H1 (cell line): Measurements from ENCODE around the gene PIEZO1. TPM values are rescaled to one million over a fixed set of nuclear protein-coding genes. Genes with fewer than 3 reads are reported as not detected.
A peak's percentile ranks its signal among the peaks of the same experiment; 100 is the strongest.

Experiments used
- CTCF ChIA-PET: fragments of 300-600 bp; sonication (Branson Sonifier 250); formaldehyde crosslinking; loops from one replicate; lab custom pipeline; 2021; ENCODE audit not compliant: partially characterized antibody; lab: Charles Lee
- POLR2A ChIA-PET: fragments of 300-600 bp; sonication (Branson Sonifier 250); formaldehyde crosslinking; loops from one replicate; lab custom pipeline; 2021; ENCODE audit warnings: inconsistent platforms; ENCODE audit not compliant: partially characterized antibody; lab: Charles Lee
- DNase-seq, 2 experiments: peaks; one replicate each; pipeline versions ENCODE4 v3.0.0 to v3.0.0-alpha.2; 2010 to 2022; ENCODE audit warnings: low spot score in 2 of 2, low read depth in 1 of 2, mixed read lengths in 1 of 2
- FAIRE-seq: peaks from 2 replicates; lab custom pipeline; 2011; peaks lifted over from hg19 to GRCh38; lab: Jason Lieb, UNC
- H2AFZ ChIP-seq: 2 replicates; pipeline ENCODE4 v1.8.1; 2012; ENCODE audit warnings: low read length, inconsistent platforms
- H2AK5ac ChIP-seq: 2 replicates; pipeline ENCODE4 v1.6.1; 2013; ENCODE audit warnings: low read depth, low read length
- H2BK120ac ChIP-seq: replicated peaks from 2 replicates; pipeline ENCODE3; 2013; ENCODE audit warnings: low read depth, low read length, inconsistent platforms
- H2BK12ac ChIP-seq: 2 replicates; pipeline ENCODE4 v1.6.1; 2013; ENCODE audit warnings: low read depth, low read length
- H2BK15ac ChIP-seq: 2 replicates; pipeline ENCODE4 v1.6.1; 2013; ENCODE audit warnings: low read length
- H2BK20ac ChIP-seq: 2 replicates; pipeline ENCODE4 v1.6.1; 2013; ENCODE audit warnings: low read length
- H2BK5ac ChIP-seq: 2 replicates; pipeline ENCODE4 v1.6.1; 2013; ENCODE audit warnings: low read depth, low read length
- H3K14ac ChIP-seq: 2 replicates; pipeline ENCODE4 v1.6.1; 2013; ENCODE audit warnings: inconsistent platforms; ENCODE audit not compliant: insufficient read length
- H3K18ac ChIP-seq: 2 replicates; pipeline ENCODE4 v1.6.1; 2013; ENCODE audit warnings: low read length; ENCODE audit errors: extremely low read depth
- H3K23ac ChIP-seq: 2 replicates; pipeline ENCODE4 v1.6.1; 2013; ENCODE audit warnings: inconsistent platforms; ENCODE audit not compliant: insufficient read length
- H3K23me2 ChIP-seq: 2 replicates; pipeline ENCODE4 v1.6.1; 2013; ENCODE audit warnings: low read depth, low read length
- H3K27ac ChIP-seq: 2 replicates; pipeline ENCODE4 v1.6.1; 2011; ENCODE audit warnings: low read depth, low read length, inconsistent platforms
- H3K27me3 ChIP-seq, 4 experiments: replicated peaks in 1 of 4; 1 replicate in 1 of 4; 2 replicates in 3 of 4; pipeline versions ENCODE4 v1.6.1 to v1.8.1; 2011 to 2013; ENCODE audit warnings: low read length in 3 of 4, mild to moderate bottlenecking in 3 of 4, inconsistent platforms in 2 of 4, mixed read lengths in 2 of 4, moderate library complexity in 1 of 4; ENCODE audit not compliant: control insufficient read depth in 3 of 4, insufficient read depth in 3 of 4; ENCODE audit errors: extremely low read depth in 1 of 4
- H3K36me3 ChIP-seq, 4 experiments: 2 replicates each; pipeline versions ENCODE4 v1.6.1 to v1.8.1; 2011 to 2013; ENCODE audit warnings: mild to moderate bottlenecking in 4 of 4, low read length in 3 of 4, moderate library complexity in 2 of 4, control low read depth in 1 of 4, inconsistent platforms in 1 of 4; ENCODE audit not compliant: insufficient read depth in 4 of 4, control insufficient read depth in 2 of 4
- H3K4ac ChIP-seq: replicated peaks from 2 replicates; pipeline ENCODE3; 2013; ENCODE audit warnings: low read length, low read depth, mixed read lengths, inconsistent platforms; ENCODE audit not compliant: insufficient read length
- H3K4me1 ChIP-seq, 4 experiments: replicated peaks in 1 of 4; 1 replicate in 1 of 4; 2 replicates in 3 of 4; pipeline versions ENCODE4 v1.6.1 to v1.8.1; 2011 to 2013; ENCODE audit warnings: low read length in 3 of 4, inconsistent platforms in 2 of 4, mixed read lengths in 1 of 4; ENCODE audit not compliant: insufficient read depth in 4 of 4, control insufficient read depth in 3 of 4
- H3K4me2 ChIP-seq, 2 experiments: 2 replicates each; pipeline versions ENCODE4 v1.6.1 to v1.8.1; 2011 to 2013; ENCODE audit warnings: low read depth in 2 of 2, low read length in 2 of 2, control low read depth in 1 of 2, inconsistent platforms in 1 of 2, mild to moderate bottlenecking in 1 of 2; ENCODE audit not compliant: insufficient read depth in 1 of 2
- H3K4me3 ChIP-seq, 4 experiments: fragments of 200-600, 300-600 bp in 1 of 4; sonication (generic), shearing (Covaris generic), sonication (Bioruptor Twin) in 1 of 4; 2 replicates each; pipeline versions ENCODE4 v1.5.1 to v1.8.1; 2011 to 2016; ENCODE audit warnings: low read length in 4 of 4, low read depth in 3 of 4, control low read depth in 2 of 4, inconsistent platforms in 2 of 4, mild to moderate bottlenecking in 2 of 4, mixed read lengths in 1 of 4, moderate library complexity in 1 of 4; ENCODE audit not compliant: insufficient read depth in 2 of 4; ENCODE audit errors: extremely low read depth in 1 of 4
- H3K56ac ChIP-seq: replicated peaks from 2 replicates; pipeline ENCODE3; 2013; ENCODE audit warnings: low read depth, mild to moderate bottlenecking, mixed read lengths, low read length, inconsistent platforms; ENCODE audit not compliant: insufficient read length
- H3K79me1 ChIP-seq: 2 replicates; pipeline ENCODE4 v1.6.1; 2013; ENCODE audit warnings: low read depth, low read length, control low read depth
- H3K79me2 ChIP-seq, 2 experiments: 2 replicates each; pipeline versions ENCODE4 v1.6.1 to v1.8.1; 2012 to 2013; ENCODE audit warnings: low read length in 2 of 2, mild to moderate bottlenecking in 2 of 2, inconsistent platforms in 1 of 2; ENCODE audit not compliant: insufficient read depth in 2 of 2, control insufficient read depth in 1 of 2
- H3K9ac ChIP-seq, 4 experiments: replicated peaks in 1 of 4; 1 replicate in 1 of 4; 2 replicates in 3 of 4; pipeline versions ENCODE4 v1.6.1 to v1.8.1; 2011 to 2013; ENCODE audit warnings: low read depth in 3 of 4, low read length in 3 of 4, control low read depth in 2 of 4, mild to moderate bottlenecking in 2 of 4, moderate library complexity in 2 of 4, inconsistent platforms in 1 of 4; ENCODE audit errors: extremely low read depth in 1 of 4
- H3K9me3 ChIP-seq, 2 experiments: 2 replicates each; pipeline versions ENCODE4 v1.6.1 to v1.8.1; 2012 to 2013; ENCODE audit warnings: mild to moderate bottlenecking in 2 of 2, moderate library complexity in 2 of 2, control low read depth in 1 of 2, inconsistent platforms in 1 of 2, low read depth in 1 of 2, low read length in 1 of 2, mixed read lengths in 1 of 2; ENCODE audit not compliant: insufficient read depth in 2 of 2
- H4K20me1 ChIP-seq, 2 experiments: replicated peaks in 1 of 2; 2 replicates each; pipeline versions ENCODE3 to v1.8.1; 2011 to 2013; ENCODE audit warnings: inconsistent platforms in 2 of 2, low read length in 2 of 2, mild to moderate bottlenecking in 1 of 2; ENCODE audit not compliant: insufficient read depth in 2 of 2, control insufficient read depth in 1 of 2
- H4K5ac ChIP-seq: 2 replicates; pipeline ENCODE4 v1.6.1; 2013; ENCODE audit warnings: low read length, low read depth, mixed read lengths, inconsistent platforms; ENCODE audit not compliant: insufficient read length
- H4K8ac ChIP-seq: 2 replicates; pipeline ENCODE4 v1.8.0; 2013; ENCODE audit warnings: mild to moderate bottlenecking, moderate library complexity, low read length, inconsistent platforms; ENCODE audit not compliant: insufficient read depth; ENCODE audit errors: extremely low read depth
- H4K91ac ChIP-seq: replicated peaks from 2 replicates; pipeline ENCODE3; 2013; ENCODE audit warnings: low read length, mixed read lengths, inconsistent platforms; ENCODE audit not compliant: insufficient read length
- ATF3 ChIP-seq: IDR thresholded peaks from 2 replicates; pipeline ENCODE4 v1.6.1; 2011; ENCODE audit warnings: low read depth, mild to moderate bottlenecking, low read length; ENCODE audit not compliant: insufficient read depth
- BCL11A ChIP-seq, 2 experiments: IDR thresholded peaks; one replicate each; pipeline ENCODE4 v1.6.1; 2011; ENCODE audit warnings: low read depth in 2 of 2, low read length in 2 of 2, mild to moderate bottlenecking in 2 of 2
- EGR1 ChIP-seq: IDR thresholded peaks from 2 replicates; pipeline ENCODE4 v1.6.1; 2011; ENCODE audit warnings: low read depth, low read length, borderline replicate concordance
- HDAC2 ChIP-seq, 2 experiments: fragments of 300-600 bp in 1 of 2; sonication (generic) in 1 of 2; IDR thresholded peaks; 2 replicates each; pipeline ENCODE4 v1.6.1; 2011 to 2012; ENCODE audit warnings: low read depth in 2 of 2, low read length in 2 of 2, mild to moderate bottlenecking in 2 of 2, moderate library complexity in 2 of 2, borderline replicate concordance in 1 of 2, inconsistent platforms in 1 of 2
- KDM5A ChIP-seq: fragments of 200-600 bp; IDR thresholded peaks from 2 replicates; pipeline ENCODE4 v1.7.1; 2012; ENCODE audit warnings: mild to moderate bottlenecking, low read length, inconsistent platforms, mixed read lengths
- MAX ChIP-seq: IDR thresholded peaks from 2 replicates; pipeline ENCODE4 v1.6.1; 2012; ENCODE audit warnings: inconsistent platforms
- POLR2A ChIP-seq, 2 experiments: IDR thresholded peaks; 1 replicate in 1 of 2; 2 replicates in 1 of 2; pipeline ENCODE4 v1.6.1; 2011; ENCODE audit warnings: low read depth in 2 of 2, low read length in 2 of 2, mild to moderate bottlenecking in 2 of 2; ENCODE audit errors: control extremely low read depth in 1 of 2
- SIN3A ChIP-seq, 2 experiments: IDR thresholded peaks in 1 of 2; conservative IDR thresholded peaks in 1 of 2; 2 replicates each; pipeline ENCODE4 v1.6.1; 2011 to 2012; ENCODE audit warnings: low read length in 2 of 2, improper control_type of control experiment in 1 of 2, low read depth in 1 of 2, mild to moderate bottlenecking in 1 of 2
- SP4 ChIP-seq: IDR thresholded peaks from 2 replicates; pipeline ENCODE4 v1.6.1; 2012; ENCODE audit warnings: low read length, inconsistent platforms
- TCF12 ChIP-seq: IDR thresholded peaks from 2 replicates; pipeline ENCODE4 v1.6.1; 2011; ENCODE audit warnings: low read depth, mild to moderate bottlenecking, low read length
- TEAD4 ChIP-seq: IDR thresholded peaks from 2 replicates; pipeline ENCODE4 v1.6.1; 2012; ENCODE audit warnings: low read depth, low read length, inconsistent platforms, mixed read lengths
- WGBS, 2 experiments: shearing (Covaris generic) in 1 of 2; methylation state at CpG; one replicate each; pipeline versions ENCODE4 v1.1.6 to v1.1.7; 2013 to 2015; ENCODE audit warnings: low lambda C conversion rate in 2 of 2, mixed read lengths in 2 of 2, inconsistent platforms in 1 of 2, low coverage in 1 of 2, missing lambda C conversion rate in 1 of 2; ENCODE audit not compliant: insufficient replicate concordance in 2 of 2, insufficient coverage in 1 of 2, insufficient read length in 1 of 2; ENCODE audit errors: extremely low coverage in 1 of 2, missing lambda C conversion rate in 1 of 2; 5-methylcytosine and 5-hydroxymethylcytosine counted together
- polyA plus RNA-seq, 7 experiments: library from polyadenylated mRNA; depleted of rRNA in 3 of 7; stranded (reverse) in 5 of 7; unstranded in 2 of 7; fragments of >200 nt in 5 of 7; fragments of 200-250 nt in 2 of 7; gene quantifications; 1 replicate in 5 of 7; 2 replicates in 1 of 7; 4 replicates in 1 of 7; pipeline versions ENCODE4 v1.2.1 to v1.2.3, GENCODE V29; 2011 to 2013; ENCODE audit warnings: missing spikeins in 2 of 7, mixed read lengths in 2 of 7
- total RNA-seq: library from RNA; stranded (reverse); fragmentation: NEBNext Ultra II Directional; extraction: Animal tissue kit (Norgen Biotek cat#: 25700); gene quantifications from 2 replicates; pipeline ENCODE4 v1.2.1, GENCODE V29; 2021

The PIEZO1 gene
- total and polyA plus RNA-seq, 2 of the 8 experiments (the other 6 are each of a cell fraction or from before 2014, with no cell fraction given) = 42.3 to 67.5 TPM

GRCh38 chr16:88774544-88775393 lies 10.3 kb downstream of the PIEZO1 start:
- no peak overlapping the region for H3K4ac ChIP-seq
- H3K9me3 ChIP-seq = no peaks in the 10 kb centered on the region
- H3K79me2 ChIP-seq = peaks cover 0 to 10% of the 10 kb centered on the region in 2 experiments; a peak in 1 of 4 replicates
- H2AFZ ChIP-seq = no peak overlapping the region
- no peaks in the 10 kb centered on the region for H3K36me3 ChIP-seq
- H3K14ac ChIP-seq = no peak overlapping the region
- CTCF ChIA-PET = interaction anchor here (0.9 to 2.7 kb wide), 9 partner anchors 9 to 42 kb away, joined by 3 to 16 read pairs (median 8); no protein-coding TSS in a partner anchor
- no peak overlapping the region for H2BK15ac ChIP-seq
- no peak overlapping the region for H3K23ac ChIP-seq
- peaks cover 3 to 5% of the 10 kb centered on the region in 2 experiments for H4K20me1 ChIP-seq
- no peak overlapping the region; the same call in 1 of the 2 replicates for H4K8ac ChIP-seq
- H3K4me3 ChIP-seq = no peak overlapping the region
- 91% methylated on average over 31 of the region's 32 CpGs; no CpG with 5 or more reads in 1 of the 2 experiments for WGBS, 2 experiments
- TF ChIP-seq POLR2A (IDR thresholded peaks at IDR 0.05; ENCODE audit: control extremely low read depth in 1 of 2, low read depth in 2 of 2, low read length in 2 of 2) (no peak), KDM5A (no peak), ATF3 (no peak), HDAC2 (IDR thresholded peaks at IDR 0.05; ENCODE audit: borderline replicate concordance in 1 of 2, low read depth in 2 of 2, low read length in 2 of 2) (no peak), SP4 (no peak), TEAD4 (no peak), TCF12 (no peak), BCL11A (IDR thresholded peaks at IDR 0.05; ENCODE audit: low read depth in 2 of 2, low read length in 2 of 2) (no peak), MAX (no peak), SIN3A (conservative IDR thresholded peaks at IDR 0.05 in 1 of 2, IDR thresholded peaks at IDR 0.05 in 1 of 2; ENCODE audit: low read depth in 1 of 2, low read length in 2 of 2) (no peak), EGR1 (no peak)
- no peak overlapping the region for H2BK20ac ChIP-seq
- peak overlapping the region; percentile 32; the same call in 1 of the 2 replicates for H3K18ac ChIP-seq
- H3K9ac ChIP-seq = no peak overlapping the region
- POLR2A ChIA-PET = interaction anchor here (0.9 to 5.3 kb wide), 7 partner anchors 8 to 36 kb away, joined by 3 to 22 read pairs (median 4); no protein-coding TSS in a partner anchor
- H3K27ac ChIP-seq = no peak overlapping the region
- no peak overlapping the region for H3K56ac ChIP-seq
- H3K27me3 ChIP-seq = no peaks in the 10 kb centered on the region
- no peak for DNase-seq
- peaks cover 9 to 40% (median 26%) of the 10 kb centered on the region in 4 experiments for H3K4me1 ChIP-seq
- no peak overlapping the region for H2BK12ac ChIP-seq
- no peak overlapping the region for H2AK5ac ChIP-seq
- H4K5ac ChIP-seq = no peak overlapping the region
- no peak overlapping the region for H3K4me2 ChIP-seq
- no peak overlapping the region for H2BK5ac ChIP-seq
- H2BK120ac ChIP-seq = no peak overlapping the region
- FAIRE-seq = no peak
- H4K91ac ChIP-seq = no peak overlapping the region
- peaks cover 6% of the 10 kb centered on the region for H3K79me1 ChIP-seq
- H3K23me2 ChIP-seq = no peaks in the 10 kb centered on the region; the same call in 1 of the 2 replicates
